ENCODE results near the gene RPL28. TPM values are rescaled to one million over a fixed set of nuclear protein-coding genes. Genes with fewer than 3 reads are reported as not detected.

RPL28 gene
- total and polyA plus RNA-seq, 2 of the 13 experiments (the other 11 are each of a cell fraction or from before 2014, with no cell fraction given), result 105 to 420 TPM

DNA sequence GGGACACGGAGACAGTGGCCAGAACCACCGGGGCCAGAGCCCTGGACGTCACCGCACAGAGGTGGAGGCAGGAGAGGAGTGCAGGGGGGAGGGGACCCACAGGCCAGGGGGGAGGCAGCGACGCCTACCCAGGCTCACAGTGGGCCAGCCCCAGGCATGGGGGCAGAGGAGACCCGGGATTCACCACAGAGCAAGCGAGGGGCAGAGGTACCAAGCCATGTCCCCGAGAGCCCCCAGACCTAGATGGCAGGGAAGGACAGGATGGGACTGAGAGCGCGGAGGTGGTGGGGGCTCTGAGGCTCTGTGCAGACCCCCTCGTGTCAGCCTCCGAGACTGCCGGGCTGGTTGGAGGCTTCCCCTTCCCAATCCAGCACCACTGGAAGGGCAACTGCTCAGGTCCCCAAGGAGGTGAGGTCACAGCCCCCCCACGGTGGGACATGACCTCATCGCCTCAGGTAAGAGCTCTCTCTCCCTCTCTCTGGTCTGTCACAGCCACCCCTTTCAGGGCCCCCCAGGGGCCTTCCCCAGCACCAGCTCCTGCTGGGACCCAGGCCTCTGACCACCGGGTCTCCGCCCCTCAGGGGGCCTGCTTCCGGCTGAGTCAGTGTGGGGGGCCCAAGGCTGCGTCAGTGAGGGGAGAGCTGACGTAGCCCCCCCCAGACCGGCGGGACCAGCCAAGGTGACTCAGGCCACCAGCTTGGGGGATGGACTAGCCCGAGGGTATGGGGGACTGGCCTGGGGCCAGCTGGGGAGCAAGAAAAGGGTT lies 13.2 kb upstream of the RPL28 start (continued):
- TF ChIP-seq ZNF616 (CRISPR knock-in tag; IDR thresholded peaks at IDR 0.05; ENCODE audit: low read depth) (no peak), ZNF331 (CRISPR knock-in tag; IDR thresholded peaks at IDR 0.05) (no peak), ZNF326 (CRISPR knock-in tag; IDR thresholded peaks at IDR 0.05; ENCODE audit: borderline replicate concordance) (no peak), POLR2AphosphoS5 (IDR thresholded peaks at IDR 0.05; ENCODE audit: low read depth, low read length) (no peak), ZNF772 (CRISPR knock-in tag; IDR thresholded peaks at IDR 0.05) (no peak), CREB1 (IDR thresholded peaks at IDR 0.05) (peak; percentile 21; the same call in 1 of the 2 replicates), CREB1 (CRISPR knock-in tag; IDR thresholded peaks at IDR 0.05) (peak; percentile 26; the same call in 1 of the 2 replicates), U2AF1 (optimal IDR thresholded peaks at IDR 0.05; ENCODE audit: low read depth, low read length) (no peak), STAG1 (CRISPR knock-in tag; IDR thresholded peaks at IDR 0.05) (no peak), KAT7 (CRISPR knock-in tag; IDR thresholded peaks at IDR 0.05; ENCODE audit: borderline replicate concordance) (no peak), REXO4 (CRISPR knock-in tag; IDR thresholded peaks at IDR 0.05; ENCODE audit: borderline replicate concordance) (no peak), ZBTB21 (CRISPR knock-in tag; IDR thresholded peaks at IDR 0.05) (peak; percentile 80), MEF2D (CRISPR knock-in tag; IDR thresholded peaks at IDR 0.05) (no peak), CBX1 (IDR thresholded peaks at IDR 0.05; ENCODE audit: low read depth) (no peak)
- TF ChIP-seq, protein P1, sequence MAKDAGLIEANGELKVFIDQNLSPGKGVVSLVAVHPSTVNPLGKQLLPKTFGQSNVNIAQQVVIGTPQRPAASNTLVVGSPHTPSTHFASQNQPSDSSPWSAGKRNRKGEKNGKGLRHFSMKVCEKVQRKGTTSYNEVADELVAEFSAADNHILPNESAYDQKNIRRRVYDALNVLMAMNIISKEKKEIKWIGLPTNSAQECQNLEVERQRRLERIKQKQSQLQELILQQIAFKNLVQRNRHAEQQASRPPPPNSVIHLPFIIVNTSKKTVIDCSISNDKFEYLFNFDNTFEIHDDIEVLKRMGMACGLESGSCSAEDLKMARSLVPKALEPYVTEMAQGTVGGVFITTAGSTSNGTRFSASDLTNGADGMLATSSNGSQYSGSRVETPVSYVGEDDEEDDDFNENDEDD (CRISPR knock-in tag; IDR thresholded peaks at IDR 0.05; ENCODE audit: borderline replicate concordance), result no peak
- TF ChIP-seq, protein P2, sequence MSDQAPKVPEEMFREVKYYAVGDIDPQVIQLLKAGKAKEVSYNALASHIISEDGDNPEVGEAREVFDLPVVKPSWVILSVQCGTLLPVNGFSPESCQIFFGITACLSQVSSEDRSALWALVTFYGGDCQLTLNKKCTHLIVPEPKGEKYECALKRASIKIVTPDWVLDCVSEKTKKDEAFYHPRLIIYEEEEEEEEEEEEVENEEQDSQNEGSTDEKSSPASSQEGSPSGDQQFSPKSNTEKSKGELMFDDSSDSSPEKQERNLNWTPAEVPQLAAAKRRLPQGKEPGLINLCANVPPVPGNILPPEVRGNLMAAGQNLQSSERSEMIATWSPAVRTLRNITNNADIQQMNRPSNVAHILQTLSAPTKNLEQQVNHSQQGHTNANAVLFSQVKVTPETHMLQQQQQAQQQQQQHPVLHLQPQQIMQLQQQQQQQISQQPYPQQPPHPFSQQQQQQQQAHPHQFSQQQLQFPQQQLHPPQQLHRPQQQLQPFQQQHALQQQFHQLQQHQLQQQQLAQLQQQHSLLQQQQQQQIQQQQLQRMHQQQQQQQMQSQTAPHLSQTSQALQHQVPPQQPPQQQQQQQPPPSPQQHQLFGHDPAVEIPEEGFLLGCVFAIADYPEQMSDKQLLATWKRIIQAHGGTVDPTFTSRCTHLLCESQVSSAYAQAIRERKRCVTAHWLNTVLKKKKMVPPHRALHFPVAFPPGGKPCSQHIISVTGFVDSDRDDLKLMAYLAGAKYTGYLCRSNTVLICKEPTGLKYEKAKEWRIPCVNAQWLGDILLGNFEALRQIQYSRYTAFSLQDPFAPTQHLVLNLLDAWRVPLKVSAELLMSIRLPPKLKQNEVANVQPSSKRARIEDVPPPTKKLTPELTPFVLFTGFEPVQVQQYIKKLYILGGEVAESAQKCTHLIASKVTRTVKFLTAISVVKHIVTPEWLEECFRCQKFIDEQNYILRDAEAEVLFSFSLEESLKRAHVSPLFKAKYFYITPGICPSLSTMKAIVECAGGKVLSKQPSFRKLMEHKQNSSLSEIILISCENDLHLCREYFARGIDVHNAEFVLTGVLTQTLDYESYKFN (CRISPR knock-in tag; conservative IDR thresholded peaks at IDR 0.05), result peak; percentile 52
- TF ChIP-seq, protein P3, sequence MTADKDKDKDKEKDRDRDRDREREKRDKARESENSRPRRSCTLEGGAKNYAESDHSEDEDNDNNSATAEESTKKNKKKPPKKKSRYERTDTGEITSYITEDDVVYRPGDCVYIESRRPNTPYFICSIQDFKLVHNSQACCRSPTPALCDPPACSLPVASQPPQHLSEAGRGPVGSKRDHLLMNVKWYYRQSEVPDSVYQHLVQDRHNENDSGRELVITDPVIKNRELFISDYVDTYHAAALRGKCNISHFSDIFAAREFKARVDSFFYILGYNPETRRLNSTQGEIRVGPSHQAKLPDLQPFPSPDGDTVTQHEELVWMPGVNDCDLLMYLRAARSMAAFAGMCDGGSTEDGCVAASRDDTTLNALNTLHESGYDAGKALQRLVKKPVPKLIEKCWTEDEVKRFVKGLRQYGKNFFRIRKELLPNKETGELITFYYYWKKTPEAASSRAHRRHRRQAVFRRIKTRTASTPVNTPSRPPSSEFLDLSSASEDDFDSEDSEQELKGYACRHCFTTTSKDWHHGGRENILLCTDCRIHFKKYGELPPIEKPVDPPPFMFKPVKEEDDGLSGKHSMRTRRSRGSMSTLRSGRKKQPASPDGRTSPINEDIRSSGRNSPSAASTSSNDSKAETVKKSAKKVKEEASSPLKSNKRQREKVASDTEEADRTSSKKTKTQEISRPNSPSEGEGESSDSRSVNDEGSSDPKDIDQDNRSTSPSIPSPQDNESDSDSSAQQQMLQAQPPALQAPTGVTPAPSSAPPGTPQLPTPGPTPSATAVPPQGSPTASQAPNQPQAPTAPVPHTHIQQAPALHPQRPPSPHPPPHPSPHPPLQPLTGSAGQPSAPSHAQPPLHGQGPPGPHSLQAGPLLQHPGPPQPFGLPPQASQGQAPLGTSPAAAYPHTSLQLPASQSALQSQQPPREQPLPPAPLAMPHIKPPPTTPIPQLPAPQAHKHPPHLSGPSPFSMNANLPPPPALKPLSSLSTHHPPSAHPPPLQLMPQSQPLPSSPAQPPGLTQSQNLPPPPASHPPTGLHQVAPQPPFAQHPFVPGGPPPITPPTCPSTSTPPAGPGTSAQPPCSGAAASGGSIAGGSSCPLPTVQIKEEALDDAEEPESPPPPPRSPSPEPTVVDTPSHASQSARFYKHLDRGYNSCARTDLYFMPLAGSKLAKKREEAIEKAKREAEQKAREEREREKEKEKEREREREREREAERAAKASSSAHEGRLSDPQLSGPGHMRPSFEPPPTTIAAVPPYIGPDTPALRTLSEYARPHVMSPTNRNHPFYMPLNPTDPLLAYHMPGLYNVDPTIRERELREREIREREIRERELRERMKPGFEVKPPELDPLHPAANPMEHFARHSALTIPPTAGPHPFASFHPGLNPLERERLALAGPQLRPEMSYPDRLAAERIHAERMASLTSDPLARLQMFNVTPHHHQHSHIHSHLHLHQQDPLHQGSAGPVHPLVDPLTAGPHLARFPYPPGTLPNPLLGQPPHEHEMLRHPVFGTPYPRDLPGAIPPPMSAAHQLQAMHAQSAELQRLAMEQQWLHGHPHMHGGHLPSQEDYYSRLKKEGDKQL (CRISPR knock-in tag; IDR thresholded peaks at IDR 0.05; ENCODE audit: low read depth), result no peak
- TF ChIP-seq, protein P4, sequence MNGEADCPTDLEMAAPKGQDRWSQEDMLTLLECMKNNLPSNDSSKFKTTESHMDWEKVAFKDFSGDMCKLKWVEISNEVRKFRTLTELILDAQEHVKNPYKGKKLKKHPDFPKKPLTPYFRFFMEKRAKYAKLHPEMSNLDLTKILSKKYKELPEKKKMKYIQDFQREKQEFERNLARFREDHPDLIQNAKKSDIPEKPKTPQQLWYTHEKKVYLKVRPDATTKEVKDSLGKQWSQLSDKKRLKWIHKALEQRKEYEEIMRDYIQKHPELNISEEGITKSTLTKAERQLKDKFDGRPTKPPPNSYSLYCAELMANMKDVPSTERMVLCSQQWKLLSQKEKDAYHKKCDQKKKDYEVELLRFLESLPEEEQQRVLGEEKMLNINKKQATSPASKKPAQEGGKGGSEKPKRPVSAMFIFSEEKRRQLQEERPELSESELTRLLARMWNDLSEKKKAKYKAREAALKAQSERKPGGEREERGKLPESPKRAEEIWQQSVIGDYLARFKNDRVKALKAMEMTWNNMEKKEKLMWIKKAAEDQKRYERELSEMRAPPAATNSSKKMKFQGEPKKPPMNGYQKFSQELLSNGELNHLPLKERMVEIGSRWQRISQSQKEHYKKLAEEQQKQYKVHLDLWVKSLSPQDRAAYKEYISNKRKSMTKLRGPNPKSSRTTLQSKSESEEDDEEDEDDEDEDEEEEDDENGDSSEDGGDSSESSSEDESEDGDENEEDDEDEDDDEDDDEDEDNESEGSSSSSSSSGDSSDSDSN (CRISPR knock-in tag; IDR thresholded peaks at IDR 0.05), result no peak

Data from HepG2 (cell line).